Neutrophil (primary cell): ENCODE results near the gene LDB3.

ENCODE experiments used
- H3K27ac ChIP-seq: fragments of 200-600 bp; sonication (generic); 2 replicates; pipeline ENCODE4 v1.5.1; 2016; ENCODE audit warnings: mild to moderate bottlenecking, moderate library complexity
- H3K27me3 ChIP-seq: fragments of 200-600 bp; sonication (generic); 2 replicates; pipeline ENCODE4 v1.6.0; 2016; ENCODE audit warnings: mild to moderate bottlenecking
- H3K36me3 ChIP-seq: fragments of 200-600 bp; sonication (generic); 2 replicates; pipeline ENCODE4 v1.5.1; 2017
- H3K4me1 ChIP-seq, 2 experiments: fragments of 200-600 bp in 1 of 2; sonication (generic) in 1 of 2; 1 replicate in 1 of 2; 2 replicates in 1 of 2; pipeline versions ENCODE4 v1.5.1 to v1.6.1; 2013 to 2016; ENCODE audit warnings: low read depth in 1 of 2, low read length in 1 of 2, mild to moderate bottlenecking in 1 of 2, moderate library complexity in 1 of 2; ENCODE audit not compliant: control insufficient read depth in 1 of 2, insufficient read depth in 1 of 2
- H3K4me3 ChIP-seq, 2 experiments: fragments of 200-600 bp in 1 of 2; sonication (generic) in 1 of 2; 1 replicate in 1 of 2; 2 replicates in 1 of 2; pipeline ENCODE4 v1.5.1; 2013 to 2016; ENCODE audit warnings: low read depth in 1 of 2, low read length in 1 of 2, mild to moderate bottlenecking in 1 of 2, moderate library complexity in 1 of 2
- H3K9me3 ChIP-seq: fragments of 200-600 bp; sonication (generic); 2 replicates; pipeline ENCODE4 v1.5.1; 2016
- CTCF ChIP-seq: fragments of 200-600 bp; sonication (generic); IDR thresholded peaks from 2 replicates; pipeline ENCODE4 v1.5.1; 2016; ENCODE audit warnings: antibody characterized with exemption

Gene LDB3

GRCh38 chr10:86685893-86686632, 17.8 kb downstream of the LDB3 start:
- peaks cover 5% of the 10 kb centered on the region for H3K27me3 ChIP-seq
- no peak overlapping the region for H3K27ac ChIP-seq

DNA sequence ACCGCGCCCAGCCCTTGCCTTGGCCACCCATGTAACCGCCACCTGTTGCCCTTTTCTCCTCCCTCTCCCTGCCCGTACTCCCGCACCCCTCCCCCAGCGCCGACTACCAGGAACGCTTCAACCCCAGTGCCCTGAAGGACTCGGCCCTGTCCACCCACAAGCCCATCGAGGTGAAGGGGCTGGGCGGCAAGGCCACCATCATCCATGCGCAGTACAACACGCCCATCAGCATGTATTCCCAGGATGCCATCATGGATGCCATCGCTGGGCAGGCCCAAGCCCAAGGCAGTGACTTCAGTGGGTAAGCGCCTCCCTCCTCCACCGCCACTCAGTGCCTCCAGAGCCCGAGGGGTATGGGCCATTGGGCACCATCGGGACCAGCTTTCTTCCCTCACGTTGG, 18.7 kb downstream of the LDB3 start:
- peaks cover 5% of the 10 kb centered on the region for H3K27me3 ChIP-seq
- H3K4me3 ChIP-seq: no peak overlapping the region
- no peak for TF ChIP-seq CTCF
- no peak overlapping the region for H3K27ac ChIP-seq
- no peaks in the 10 kb centered on the region for H3K4me1 ChIP-seq
- no peaks in the 10 kb centered on the region for H3K9me3 ChIP-seq
- no peaks in the 10 kb centered on the region for H3K36me3 ChIP-seq

More at GRCh38 chr10:86685893-86686632, 17.8 kb downstream of the LDB3 start:
- TF ChIP-seq CTCF: no peak
- Histone ChIP-seq H3K9me3 (no peaks in the 10 kb centered on the region), H3K4me3 (no peak overlapping the region), H3K36me3 (no peaks in the 10 kb centered on the region), H3K4me1 (no peaks in the 10 kb centered on the region)

DNA sequence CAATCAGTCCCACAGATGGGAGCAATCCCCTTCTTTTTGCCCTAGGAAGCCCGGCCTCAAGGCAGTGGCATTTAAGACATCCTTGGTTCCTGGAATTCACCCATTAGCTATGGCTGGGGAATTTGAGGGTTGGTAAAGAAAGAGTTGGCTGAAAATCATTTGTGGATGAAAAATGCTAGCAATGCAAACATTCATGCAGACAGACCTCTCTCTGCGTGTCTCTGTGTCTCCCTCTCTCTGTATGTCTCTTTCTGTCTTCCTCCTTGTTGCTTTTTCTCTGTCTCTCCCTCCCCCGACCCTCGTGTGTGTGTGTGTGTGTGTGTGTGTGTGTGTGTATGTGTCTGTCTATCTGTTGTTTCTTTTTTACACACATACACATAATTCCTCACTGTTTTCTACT, 19.4 kb downstream of the LDB3 start:
- peaks cover 5% of the 10 kb centered on the region for H3K27me3 ChIP-seq
- no peak overlapping the region for H3K4me3 ChIP-seq
- H3K36me3 ChIP-seq: no peaks in the 10 kb centered on the region
- no peak overlapping the region for H3K27ac ChIP-seq
- H3K4me1 ChIP-seq: no peaks in the 10 kb centered on the region
- H3K9me3 ChIP-seq: no peaks in the 10 kb centered on the region
- no peak for TF ChIP-seq CTCF

DNA sequence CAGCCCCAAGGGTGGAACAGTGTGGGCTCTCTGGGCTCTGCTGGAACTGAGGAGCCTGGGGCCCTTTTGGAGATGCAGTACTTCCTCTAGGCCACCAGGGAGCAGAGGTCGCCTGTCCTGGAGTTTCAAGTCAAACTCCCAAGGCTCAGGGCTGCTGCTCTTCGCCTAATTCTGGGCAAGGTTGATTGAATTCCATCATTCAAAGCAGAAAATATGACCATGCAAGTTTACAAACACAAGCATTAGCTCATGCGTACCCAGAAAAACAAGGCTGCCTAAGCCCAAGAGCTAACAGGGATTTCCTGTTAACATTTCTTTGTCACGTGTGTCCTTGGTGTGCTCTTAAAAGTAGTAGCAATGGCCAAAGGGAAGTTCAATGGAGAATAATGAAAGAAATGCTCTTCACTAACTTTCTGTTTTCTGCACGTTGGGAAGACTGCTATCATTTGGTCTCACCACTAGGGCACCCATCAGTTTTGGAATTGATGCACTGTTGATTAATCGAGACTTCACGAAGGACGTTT, 20.1 kb downstream of the LDB3 start:
- peak; percentile 23 for TF ChIP-seq CTCF
- H3K4me1 ChIP-seq: no peaks in the 10 kb centered on the region

DNA sequence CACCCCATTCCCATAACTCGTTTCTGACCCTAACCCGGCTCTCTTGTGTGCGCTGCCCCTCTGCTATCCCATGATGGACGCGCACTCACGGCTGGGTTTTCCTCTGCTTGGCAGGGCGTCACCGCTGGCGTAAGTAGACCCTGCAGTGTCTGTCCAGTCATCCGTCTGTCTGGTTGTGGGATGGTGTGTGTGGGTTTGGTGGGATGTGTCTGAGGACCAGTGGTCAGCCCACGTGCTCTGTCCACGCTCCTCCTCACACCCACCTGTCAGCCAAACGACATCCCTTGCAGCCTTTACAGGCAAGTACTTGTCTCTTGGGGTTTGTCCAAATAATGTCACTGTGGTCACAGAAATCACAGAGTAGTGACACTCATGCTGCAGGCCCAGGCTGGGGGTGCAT, 20.8 kb downstream of the LDB3 start:
- H3K4me1 ChIP-seq: no peaks in the 10 kb centered on the region
- H3K4me3 ChIP-seq: no peak overlapping the region
- H3K36me3 ChIP-seq: no peaks in the 10 kb centered on the region
- no peak overlapping the region for H3K27ac ChIP-seq
- H3K9me3 ChIP-seq: no peaks in the 10 kb centered on the region
- peaks cover 5% of the 10 kb centered on the region for H3K27me3 ChIP-seq
- no peak for TF ChIP-seq CTCF

More for the DNA sequence above, 20.1 kb downstream of the LDB3 start:
- Histone ChIP-seq H3K4me3 (no peak overlapping the region), H3K9me3 (no peaks in the 10 kb centered on the region), H3K36me3 (no peaks in the 10 kb centered on the region), H3K27me3 (peaks cover 5% of the 10 kb centered on the region), H3K27ac (no peak overlapping the region)
